Ascending aorta (tissue), 2 donors: ENCODE measurements around the gene CEP57L1. TPM values are rescaled to one million over a fixed set of nuclear protein-coding genes. Genes with fewer than 3 reads are reported as not detected.

Experiments
- DNase-seq, 2 donors: peaks; one replicate each; pipeline ENCODE4 v3.0.0-alpha.2; 2019; ENCODE audit warnings: low spot score in 2 of 2
- H3K27ac ChIP-seq, 2 donors: fragments of 200-600 bp; sonication (generic); one replicate each; pipeline ENCODE4 v1.5.1; 2016 to 2017; ENCODE audit warnings: mild to moderate bottlenecking in 1 of 2
- H3K27me3 ChIP-seq: fragments of 200-600 bp; sonication (generic); one replicate; pipeline ENCODE4 v1.5.1; 2017
- H3K36me3 ChIP-seq, 2 donors: fragments of 200-600 bp; sonication (generic); one replicate each; pipeline ENCODE4 v1.5.1; 2016
- H3K4me1 ChIP-seq, 2 donors: fragments of 200-600 bp; sonication (generic); one replicate each; pipeline ENCODE4 v1.5.1; 2016 to 2017; ENCODE audit warnings: mild to moderate bottlenecking in 1 of 2
- H3K4me3 ChIP-seq, 2 donors: fragments of 200-600 bp; sonication (generic); one replicate each; pipeline ENCODE4 v1.5.1; 2016 to 2017; ENCODE audit warnings: mild to moderate bottlenecking in 1 of 2
- H3K9me3 ChIP-seq, 2 donors: fragments of 200-600 bp; sonication (generic); one replicate each; pipeline ENCODE4 v1.5.1; 2016
- CTCF ChIP-seq, 3 experiments: fragments of 200-600 bp in 2 of 3; fragments of 450-650 bp in 1 of 3; sonication (generic) in 2 of 3; IDR thresholded peaks; one replicate each; pipeline ENCODE4 v1.5.1; 2016 to 2019; ENCODE audit warnings: antibody characterized with exemption in 3 of 3, mild to moderate bottlenecking in 1 of 3, moderate library complexity in 1 of 3
- intact Hi-C: fragments of 100-400 bp; cut with DNase I; formaldehyde crosslinking; loops from one replicate; pipeline ENCODE4 v1.15.1; 2023
- total RNA-seq: library from RNA; depleted of rRNA; stranded (reverse); fragments of >200 nt; gene quantifications from one replicate; pipeline ENCODE4 v1.1.0, GENCODE V29; 2016

CEP57L1 gene
- total RNA-seq = 1.1 TPM

- no peaks in the 10 kb centered on the region for H3K36me3 ChIP-seq
- peak within 1 kb of the TSS; percentile 64 to 69 for H3K4me3 ChIP-seq
- peak; percentile 88 to 98 for DNase-seq
- no peak for TF ChIP-seq CTCF (IDR thresholded peaks at IDR 0.05)
- H3K9me3 ChIP-seq = no peaks in the 10 kb centered on the region
- intact Hi-C loops = loop anchor here (1.0 to 10.0 kb wide), 12 partner anchors 14 to 1720 kb away; partner anchors contain the start of genes AK9, CD164, CDK19 and FIG4
- H3K27me3 ChIP-seq = no peaks in the 10 kb centered on the region
- H3K27ac ChIP-seq = peak within 1 kb of the TSS; percentile 95 to 97
- H3K4me1 ChIP-seq = peaks cover 2 to 13% of the 10 kb centered on the region in 2 donors
Measured at GRCh38 chr6:109095036-109095834, at the start of gene CEP57L1. Gene CEP57L1 (plus strand): TSS chr6:109095507. CDS start chr6:109145222, 49,715 bp downstream.

GRCh38 chr6:109048176-109048575 lies 47.1 kb upstream of the CEP57L1 start:
- no peaks in the 10 kb centered on the region for H3K36me3 ChIP-seq
- no peak for TF ChIP-seq CTCF (IDR thresholded peaks at IDR 0.05)
- no peaks in the 10 kb centered on the region for H3K9me3 ChIP-seq
- no peak overlapping the region for H3K27ac ChIP-seq
- no peak overlapping the region for H3K4me3 ChIP-seq
- no peaks in the 10 kb centered on the region for H3K4me1 ChIP-seq
- intact Hi-C loops = no loop called here
- no peak for DNase-seq
- H3K27me3 ChIP-seq = no peaks in the 10 kb centered on the region

DNA sequence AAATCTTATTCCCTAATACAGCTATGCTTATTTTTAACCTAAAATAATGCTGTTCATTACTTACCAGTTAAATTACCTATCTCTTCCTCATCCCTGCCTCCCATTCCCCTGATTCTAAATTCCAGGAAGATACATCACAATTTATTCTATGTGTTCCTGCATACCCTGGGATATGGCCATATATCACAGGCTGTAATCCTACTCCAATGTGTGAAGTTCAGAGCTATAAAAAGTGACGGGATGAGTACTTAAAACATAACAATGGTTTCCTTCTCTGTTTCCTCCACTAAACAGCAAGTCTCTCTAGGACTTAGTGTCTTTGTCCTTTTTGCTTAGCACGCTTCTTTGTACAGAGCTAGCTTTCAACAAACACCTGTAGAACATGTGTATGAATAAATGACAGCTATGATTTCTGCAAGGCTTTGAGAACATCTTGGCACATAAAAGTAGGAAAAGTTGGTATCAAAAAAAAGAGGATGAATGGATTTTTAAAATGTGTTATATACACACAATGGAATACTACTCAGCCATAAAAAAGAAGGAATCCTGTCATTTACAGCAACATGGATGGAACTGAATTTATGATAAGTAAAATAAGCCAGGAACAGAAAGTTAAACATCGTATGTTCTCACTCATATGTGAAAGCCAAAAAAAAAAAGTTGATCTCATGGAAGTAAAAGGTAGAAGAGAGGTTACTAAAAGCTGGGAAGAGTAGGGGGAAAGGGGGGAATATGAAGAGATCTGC lies 46.5 kb upstream of the CEP57L1 start:
- H3K4me3 ChIP-seq = no peak overlapping the region
- H3K4me1 ChIP-seq = no peaks in the 10 kb centered on the region
- DNase-seq = no peak
- no peaks in the 10 kb centered on the region for H3K36me3 ChIP-seq
- intact Hi-C loops = no loop called here
- TF ChIP-seq CTCF (IDR thresholded peaks at IDR 0.05) = no peak
- no peak overlapping the region for H3K27ac ChIP-seq
- no peaks in the 10 kb centered on the region for H3K27me3 ChIP-seq
- H3K9me3 ChIP-seq = no peaks in the 10 kb centered on the region

DNA sequence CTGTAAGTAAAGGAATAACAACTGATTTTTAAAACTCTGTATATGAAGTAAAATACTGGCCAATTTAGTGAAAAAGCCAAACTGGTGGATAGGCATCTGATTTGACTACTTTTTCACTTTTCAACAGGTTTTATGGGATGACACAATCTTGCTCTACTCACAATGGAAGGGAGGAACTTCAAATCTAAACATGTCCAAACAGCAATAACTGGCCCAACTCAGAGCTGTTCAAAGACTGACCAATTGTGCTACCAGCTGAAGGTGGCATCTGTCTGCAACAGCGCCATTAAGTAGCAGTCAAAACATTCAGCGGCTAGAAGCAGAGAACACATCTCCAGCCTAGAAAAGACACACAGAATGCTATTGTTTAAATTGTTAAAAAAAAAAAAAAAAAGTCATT lies 45.3 kb upstream of the CEP57L1 start:
- H3K36me3 ChIP-seq = no peaks in the 10 kb centered on the region
- intact Hi-C loops = no loop called here
- no peak for DNase-seq

More for the DNA sequence above, 45.3 kb upstream of the CEP57L1 start:
- Histone ChIP-seq H3K27me3 (no peaks in the 10 kb centered on the region), H3K4me1 (no peaks in the 10 kb centered on the region), H3K4me3 (no peak overlapping the region), H3K27ac (no peak overlapping the region), H3K9me3 (no peaks in the 10 kb centered on the region)
- TF ChIP-seq CTCF (IDR thresholded peaks at IDR 0.05) = no peak
